B cell (primary cell): ENCODE data around the gene P4HA1. TPM values are rescaled to one million over a fixed set of nuclear protein-coding genes. Genes with fewer than 3 reads are reported as not detected.

Source experiments
- ATAC-seq: fragments of 200-7000 bp; cut with Tn5 transposase; one replicate; pipeline ENCODE4 v1.10.0; 2021; ENCODE audit warnings: low read depth, mild to moderate bottlenecking, moderate number of reproducible peaks, moderate library complexity
- CTCF ChIA-PET: fragments of 350-600 bp; sonication (Branson Sonifier 250); formaldehyde crosslinking; loops from one replicate; lab custom pipeline; 2021; ENCODE audit warnings: antibody characterized with exemption, inconsistent platforms; lab: Charles Lee
- POLR2A ChIA-PET: fragments of 350-600 bp; sonication (Branson Sonifier 250); formaldehyde crosslinking; loops from one replicate; lab custom pipeline; 2021; ENCODE audit warnings: antibody characterized with exemption; lab: Charles Lee
- DNase-seq: peaks from one replicate; pipeline ENCODE4 v3.0.0; 2013
- H2AFZ ChIP-seq: 2 replicates; pipeline ENCODE4 v1.6.1; 2012; ENCODE audit warnings: mild to moderate bottlenecking, low read depth, low read length; ENCODE audit not compliant: insufficient read depth, poor library complexity, severe bottlenecking
- H3K27ac ChIP-seq, 2 donors: 1 replicate in 1 of 2; 2 replicates in 1 of 2; pipeline ENCODE4 v1.5.1; 2012 to 2013; ENCODE audit warnings: low read length in 2 of 2, mild to moderate bottlenecking in 2 of 2, moderate library complexity in 1 of 2
- H3K27me3 ChIP-seq, 4 experiments: fragments of 200-600 bp in 1 of 4; sonication (generic) in 1 of 4; replicated peaks in 1 of 4; 1 replicate in 2 of 4; 2 replicates in 2 of 4; pipeline versions ENCODE4 v1.6.1 to v1.7.0; 2013 to 2016; ENCODE audit warnings: low read length in 3 of 4, mild to moderate bottlenecking in 2 of 4, mixed read lengths in 1 of 4, moderate library complexity in 1 of 4; ENCODE audit not compliant: insufficient read depth in 4 of 4, control insufficient read depth in 3 of 4; ENCODE audit errors: control extremely low read depth in 1 of 4
- H3K36me3 ChIP-seq, 2 experiments: replicated peaks in 1 of 2; 1 replicate in 1 of 2; 2 replicates in 1 of 2; pipeline versions ENCODE4 v1.6.1 to v1.7.1; 2013; ENCODE audit warnings: low read length in 1 of 2; ENCODE audit not compliant: insufficient read depth in 2 of 2, control insufficient read depth in 1 of 2; ENCODE audit errors: control extremely low read depth in 1 of 2, extremely low read depth in 1 of 2
- H3K4me1 ChIP-seq, 2 donors: fragments of 200-600 bp in 1 of 2; sonication (generic) in 1 of 2; 1 replicate in 1 of 2; 2 replicates in 1 of 2; pipeline versions ENCODE4 v1.5.1 to v1.6.1; 2013 to 2017; ENCODE audit warnings: low read length in 2 of 2; ENCODE audit not compliant: control insufficient read depth in 2 of 2, insufficient read depth in 2 of 2
- H3K4me2 ChIP-seq: replicated peaks from 2 replicates; pipeline ENCODE3; 2012; ENCODE audit warnings: mild to moderate bottlenecking, low read depth, low read length; ENCODE audit not compliant: poor library complexity, severe bottlenecking
- H3K4me3 ChIP-seq, 5 experiments: fragments of 200-600 bp in 1 of 5; sonication (generic) in 1 of 5; 1 replicate in 3 of 5; 2 replicates in 2 of 5; pipeline versions ENCODE4 v1.5.1 to v1.7.0; 2011 to 2016; ENCODE audit warnings: low read length in 4 of 5, mild to moderate bottlenecking in 4 of 5, low read depth in 2 of 5, control low read depth in 1 of 5, moderate library complexity in 1 of 5; ENCODE audit not compliant: insufficient read depth in 1 of 5; ENCODE audit errors: control extremely low read depth in 1 of 5, extremely low read depth in 1 of 5
- H3K79me2 ChIP-seq: fragments of 200-600 bp; sonication (generic); one replicate; pipeline ENCODE4 v1.6.0; 2016; ENCODE audit warnings: low read length; ENCODE audit not compliant: control insufficient read depth, insufficient read depth
- H3K9ac ChIP-seq: fragments of 200-600 bp; sonication (generic); 2 replicates; pipeline ENCODE4 v1.6.1; 2017; ENCODE audit warnings: mild to moderate bottlenecking, low read length, moderate library complexity
- H3K9me3 ChIP-seq, 3 donors: one replicate each; pipeline versions ENCODE4 v1.6.1 to v1.7.1; 2013; ENCODE audit warnings: low read length in 2 of 3; ENCODE audit not compliant: control insufficient read depth in 2 of 3, insufficient read depth in 1 of 3; ENCODE audit errors: control extremely low read depth in 1 of 3
- H4K20me1 ChIP-seq: 2 replicates; pipeline ENCODE4 v1.6.0; 2012; ENCODE audit warnings: mild to moderate bottlenecking, low read length; ENCODE audit not compliant: insufficient read depth, control insufficient read depth, poor library complexity, severe bottlenecking
- H3K27ac Mint-ChIP-seq: one replicate; pipeline ENCODE4 v1.8.0; 2021; ENCODE audit warnings: mixed read lengths
- H3K27me3 Mint-ChIP-seq: one replicate; pipeline ENCODE4 v1.8.0; 2021; ENCODE audit warnings: mixed read lengths
- H3K4me1 Mint-ChIP-seq: one replicate; pipeline ENCODE4 v1.8.0; 2021; ENCODE audit warnings: mixed read lengths
- H3K4me3 Mint-ChIP-seq: one replicate; pipeline ENCODE4 v1.8.0; 2021; ENCODE audit warnings: mixed read lengths
- H3K9me3 Mint-ChIP-seq: one replicate; pipeline ENCODE4 v1.8.0; 2022; ENCODE audit warnings: mixed read lengths; ENCODE audit not compliant: insufficient read depth
- EZH2 ChIP-seq: IDR thresholded peaks from 2 replicates; pipeline ENCODE4 v1.6.1; 2012; ENCODE audit warnings: borderline replicate concordance, low read depth, mild to moderate bottlenecking, moderate library complexity, low read length; ENCODE audit not compliant: insufficient read depth, poor library complexity, severe bottlenecking
- WGBS: methylation state at CpG from one replicate; pipeline ENCODE4 v1.1.5; 2013; ENCODE audit warnings: missing lambda C conversion rate; ENCODE audit not compliant: insufficient coverage; 5-methylcytosine and 5-hydroxymethylcytosine counted together
- intact Hi-C: fragments of 100-400 bp; cut with micrococcal nuclease; formaldehyde crosslinking; loops from one replicate; pipeline ENCODE4 v1.10.0; 2022
- polyA plus RNA-seq: library from polyadenylated mRNA; depleted of rRNA; stranded (reverse); fragments of >200 nt; gene quantifications from 2 replicates; pipeline ENCODE4 v1.2.3, GENCODE V29; 2012
- total RNA-seq, 2 donors: library from RNA; stranded (reverse); fragments of 120-200 nt in 1 of 2; gene quantifications; 1 replicate in 1 of 2; 2 replicates in 1 of 2; pipeline versions ENCODE4 v1.2.3 to v1.2.4, GENCODE V29; 2013 to 2022
- TF ChIP-seq, protein P1 (sequence below): fragments of 200-600 bp; IDR thresholded peaks from one replicate; pipeline ENCODE4 v1.8.0; 2022; ENCODE audit warnings: antibody characterized with exemption, mild to moderate bottlenecking

P4HA1 gene
- total and polyA plus RNA-seq, 2 donors (not counting 1 experiment from before 2014, with no cell fraction given), result 12.8 to 19.0 TPM

GRCh38 chr10:73106301-73106700, 9.6 kb upstream of the P4HA1 start:
- POLR2A ChIA-PET, result no interaction called here
- H3K27me3 Mint-ChIP-seq, result no peaks in the 10 kb centered on the region
- DNase-seq, result no peak

DNA sequence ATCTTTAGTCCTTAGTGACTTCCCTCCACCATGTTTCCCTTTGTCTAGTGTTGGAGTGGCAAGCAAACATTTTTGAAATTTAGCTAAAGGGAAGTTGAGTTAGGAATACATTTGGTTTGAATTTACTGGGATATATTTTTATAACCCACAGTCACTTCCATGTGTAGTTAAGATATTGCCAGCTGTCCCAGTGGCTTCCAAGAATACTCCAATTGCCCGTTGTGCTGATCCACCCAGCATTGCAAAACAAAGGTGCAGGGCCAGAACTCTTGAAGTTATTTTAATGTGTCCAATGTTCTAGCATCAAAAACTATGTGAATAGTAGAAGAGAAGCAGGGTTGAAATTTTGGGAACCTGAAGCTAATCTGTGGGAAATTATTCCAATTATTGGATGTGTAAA, 2.5 kb upstream of the P4HA1 start:
- WGBS, result no CpG with 5 or more reads among the region's 1 CpG
- H3K4me3 ChIP-seq, result no peak overlapping the region
- ATAC-seq (no peak), DNase-seq (no peak)
- H3K27me3 Mint-ChIP-seq, result no peaks in the 10 kb centered on the region
- ChIA-PET POLR2A (no interaction called here), CTCF (interaction anchor here (0.7 to 3.7 kb wide), 3 partner anchors 11 to 409 kb away, joined by 5 to 17 read pairs (median 8); partner anchors contain the start of gene NUDT13)
- no peak overlapping the region for H3K27ac ChIP-seq
- H3K27me3 ChIP-seq, result no peaks in the 10 kb centered on the region
- H3K4me1 Mint-ChIP-seq, result peaks cover 23% of the 10 kb centered on the region
- intact Hi-C loops, result loop anchor here (5.0 kb wide), 4 partner anchors 33 to 1728 kb away; partner anchors contain the start of genes KAT6B, MCU and PPP3CB
- H2AFZ ChIP-seq, result no peak overlapping the region
- no peaks in the 10 kb centered on the region for H3K9me3 Mint-ChIP-seq
- peaks cover 2 to 5% of the 10 kb centered on the region in 2 experiments for H3K36me3 ChIP-seq
- peaks cover 15% of the 10 kb centered on the region for H3K79me2 ChIP-seq
- no peak overlapping the region for H3K4me2 ChIP-seq
- H3K9me3 ChIP-seq, result no peaks in the 10 kb centered on the region
- H3K9ac ChIP-seq, result no peak overlapping the region
- H4K20me1 ChIP-seq, result peaks cover 5% of the 10 kb centered on the region
- peaks cover 8 to 15% of the 10 kb centered on the region in 2 donors for H3K4me1 ChIP-seq
- H3K4me3 Mint-ChIP-seq, result no peak overlapping the region
- no peak overlapping the region for H3K27ac Mint-ChIP-seq
- TF ChIP-seq, protein P1, sequence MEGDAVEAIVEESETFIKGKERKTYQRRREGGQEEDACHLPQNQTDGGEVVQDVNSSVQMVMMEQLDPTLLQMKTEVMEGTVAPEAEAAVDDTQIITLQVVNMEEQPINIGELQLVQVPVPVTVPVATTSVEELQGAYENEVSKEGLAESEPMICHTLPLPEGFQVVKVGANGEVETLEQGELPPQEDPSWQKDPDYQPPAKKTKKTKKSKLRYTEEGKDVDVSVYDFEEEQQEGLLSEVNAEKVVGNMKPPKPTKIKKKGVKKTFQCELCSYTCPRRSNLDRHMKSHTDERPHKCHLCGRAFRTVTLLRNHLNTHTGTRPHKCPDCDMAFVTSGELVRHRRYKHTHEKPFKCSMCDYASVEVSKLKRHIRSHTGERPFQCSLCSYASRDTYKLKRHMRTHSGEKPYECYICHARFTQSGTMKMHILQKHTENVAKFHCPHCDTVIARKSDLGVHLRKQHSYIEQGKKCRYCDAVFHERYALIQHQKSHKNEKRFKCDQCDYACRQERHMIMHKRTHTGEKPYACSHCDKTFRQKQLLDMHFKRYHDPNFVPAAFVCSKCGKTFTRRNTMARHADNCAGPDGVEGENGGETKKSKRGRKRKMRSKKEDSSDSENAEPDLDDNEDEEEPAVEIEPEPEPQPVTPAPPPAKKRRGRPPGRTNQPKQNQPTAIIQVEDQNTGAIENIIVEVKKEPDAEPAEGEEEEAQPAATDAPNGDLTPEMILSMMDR, result no peak
- TF ChIP-seq EZH2, result no peak

More at GRCh38 chr10:73106301-73106700, 9.6 kb upstream of the P4HA1 start:
- Histone ChIP-seq H3K4me1 (peaks cover 0 to 8% of the 10 kb centered on the region in 2 donors), H3K36me3 (peaks cover 2 to 3% of the 10 kb centered on the region in 2 experiments), H3K27me3 (no peaks in the 10 kb centered on the region), H3K9me3 (no peaks in the 10 kb centered on the region), H3K79me2 (no peaks in the 10 kb centered on the region), H2AFZ (no peak overlapping the region), H3K27ac (no peak overlapping the region), H3K4me3 (no peak overlapping the region), H4K20me1 (no peaks in the 10 kb centered on the region), H3K9ac (no peak overlapping the region), H3K4me2 (no peak overlapping the region)
- Mint-ChIP-seq H3K4me1 (peaks cover 8% of the 10 kb centered on the region), H3K4me3 (no peak overlapping the region), H3K27ac (no peak overlapping the region), H3K9me3 (no peaks in the 10 kb centered on the region)
- no peak for TF ChIP-seq EZH2
- TF ChIP-seq, protein P1, result no peak
- no CpG with 5 or more reads among the region's 3 CpGs for WGBS
- ATAC-seq, result no peak
- CTCF ChIA-PET, result no interaction called here
- intact Hi-C loops, result no loop called here
